Brain pericyte (primary cell): ENCODE data around the gene RFX7.

Source experiments
- DNase-seq: peaks from one replicate; pipeline ENCODE4 v3.0.0-alpha.2; 2012; ENCODE audit warnings: low read depth, low spot score

RFX7 gene

DNA sequence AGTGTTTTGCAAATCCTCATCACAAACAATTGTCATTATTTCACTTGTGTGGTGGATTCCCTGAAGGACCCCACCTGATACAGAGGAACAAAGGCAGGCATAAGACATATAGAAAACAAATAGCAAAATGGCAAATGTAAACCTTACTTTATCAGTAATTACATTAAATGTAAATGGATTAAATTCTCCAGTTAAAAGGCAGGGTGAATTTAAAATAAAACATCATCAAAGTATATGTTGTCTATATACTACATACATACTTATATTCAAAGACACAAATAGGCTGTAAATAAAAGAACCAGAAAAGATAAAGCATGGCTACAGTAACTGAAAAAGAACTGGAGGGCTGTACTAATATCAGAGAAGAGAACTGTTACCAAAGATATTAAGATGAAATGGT, 117.3 kb downstream of the RFX7 start:
- no peak for DNase-seq

DNA sequence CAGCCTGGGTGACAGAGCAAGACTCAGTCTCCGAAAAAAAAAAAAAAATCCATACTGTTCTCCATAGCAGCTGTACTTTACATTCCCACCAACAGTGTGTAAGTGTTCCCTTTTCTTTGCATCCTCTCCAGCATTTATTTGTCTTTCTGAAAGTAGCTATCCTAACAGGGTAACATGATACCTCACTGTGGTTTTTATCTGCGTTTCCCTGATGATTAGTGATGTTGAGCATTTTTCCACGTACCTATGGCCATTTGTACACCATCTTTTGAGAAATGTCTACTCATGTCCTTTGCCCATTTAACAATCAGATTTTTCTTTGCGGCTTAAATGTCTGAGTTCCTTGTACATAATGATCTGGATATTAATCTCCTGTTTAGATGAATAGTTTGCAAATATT, 119.3 kb downstream of the RFX7 start:
- no peak for DNase-seq

DNA sequence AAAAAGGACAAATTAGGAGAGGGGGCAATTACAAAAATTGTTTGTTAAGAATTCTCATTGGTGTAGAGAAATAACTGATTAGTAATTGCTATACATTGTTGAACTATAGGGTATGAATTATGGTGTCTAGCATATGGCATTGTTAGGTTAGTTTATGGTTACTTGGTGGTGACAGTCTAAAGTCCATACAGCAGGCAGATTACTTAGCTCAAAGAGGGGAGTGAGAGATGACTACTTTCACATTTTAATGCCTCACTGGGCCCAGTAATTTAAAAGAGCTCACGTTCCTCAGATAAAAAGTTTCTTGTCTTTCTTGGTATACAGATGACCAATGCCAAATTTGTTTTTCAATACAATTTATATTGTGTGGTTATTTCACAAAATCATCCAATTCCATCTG, 137.8 kb downstream of the RFX7 start:
- DNase-seq: no peak

DNA sequence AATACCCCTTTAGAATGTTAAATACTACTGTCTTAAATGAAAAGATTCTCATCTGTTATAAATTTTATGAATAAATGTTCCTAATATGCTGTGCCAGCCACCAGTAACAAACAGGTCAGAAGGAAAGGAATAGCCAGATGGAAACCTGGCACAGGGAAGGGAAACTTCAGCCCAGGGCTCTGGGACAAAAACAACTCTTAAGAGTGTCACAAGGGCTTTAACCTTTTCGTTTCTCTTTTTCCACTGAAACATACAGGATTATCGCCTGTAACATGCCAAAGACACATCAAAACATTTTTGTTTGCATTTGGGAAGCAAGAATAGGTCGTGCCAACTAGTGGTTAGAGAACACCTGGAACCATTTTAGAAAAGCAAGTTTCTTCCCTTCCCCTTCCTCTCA, 141.2 kb downstream of the RFX7 start:
- no peak for DNase-seq

DNA sequence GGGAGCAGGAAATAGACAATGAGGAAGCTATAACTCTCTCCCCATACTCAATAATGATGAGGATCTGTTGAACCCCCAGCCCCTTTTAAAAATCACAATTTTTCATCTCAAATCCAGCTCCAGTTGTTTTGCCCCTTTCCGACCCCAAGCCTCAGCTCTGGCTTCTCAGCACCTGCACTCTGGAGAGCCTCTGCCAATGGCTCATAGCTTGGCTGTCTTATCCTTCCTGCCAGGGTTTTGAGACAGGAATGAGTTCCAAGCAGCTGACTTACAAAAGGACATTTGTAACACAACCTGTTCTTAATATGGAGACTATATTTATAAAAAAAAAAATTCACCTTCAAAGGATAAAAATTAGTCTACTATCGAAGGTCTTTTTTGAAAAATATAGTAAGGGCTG, 144.4 kb downstream of the RFX7 start:
- DNase-seq: no peak

DNA sequence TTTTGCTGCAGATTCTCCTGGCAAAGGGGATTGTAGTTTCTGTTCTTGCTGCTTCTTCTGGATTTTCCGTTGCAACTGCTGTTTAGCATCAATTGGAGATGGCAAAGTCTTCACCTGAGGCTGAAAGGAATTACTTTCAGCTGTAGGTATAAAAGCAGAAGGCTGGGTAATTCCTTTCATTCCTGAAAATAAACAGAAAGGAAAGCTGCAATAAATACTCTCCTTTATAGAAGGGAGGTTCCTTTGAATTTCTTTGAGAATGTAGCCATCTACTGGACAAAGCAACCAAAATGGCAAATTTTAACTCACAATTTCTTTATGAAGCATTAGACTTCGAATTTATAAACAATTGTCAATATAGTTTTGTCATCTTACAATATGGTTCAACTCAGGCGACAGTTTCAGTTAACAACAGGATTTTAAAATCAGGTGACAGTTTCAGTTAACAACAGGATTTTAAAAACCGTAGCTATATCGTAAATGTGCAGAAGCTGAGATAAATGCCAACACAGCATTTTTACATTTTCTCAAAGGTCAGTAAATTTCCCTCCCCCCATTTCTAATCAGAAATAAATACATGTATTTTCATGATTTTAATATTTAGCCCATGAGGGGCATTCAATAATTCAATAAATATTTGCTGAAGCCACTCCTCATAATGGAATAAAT, 145.3 kb downstream of the RFX7 start:
- DNase-seq: no peak

DNA sequence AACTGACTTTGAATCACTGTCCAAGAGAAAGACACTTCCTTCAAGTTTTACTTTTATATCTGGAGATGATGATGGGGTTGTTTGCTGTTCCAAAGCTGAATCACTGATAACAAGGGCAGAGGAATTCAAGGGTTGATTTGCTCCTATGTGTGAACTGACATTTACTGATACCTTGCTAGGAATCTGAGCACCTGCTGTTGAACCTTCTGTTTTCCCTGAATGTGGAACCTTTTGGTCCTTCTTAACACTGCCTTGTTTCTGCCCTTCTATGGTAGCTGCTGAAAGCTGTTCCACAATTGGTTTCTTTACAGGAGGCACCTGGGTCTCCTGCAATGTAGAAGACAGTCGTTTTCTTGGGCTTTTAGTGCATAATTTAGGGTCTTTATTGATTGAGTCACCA, 148.3 kb downstream of the RFX7 start:
- no peak for DNase-seq

DNA sequence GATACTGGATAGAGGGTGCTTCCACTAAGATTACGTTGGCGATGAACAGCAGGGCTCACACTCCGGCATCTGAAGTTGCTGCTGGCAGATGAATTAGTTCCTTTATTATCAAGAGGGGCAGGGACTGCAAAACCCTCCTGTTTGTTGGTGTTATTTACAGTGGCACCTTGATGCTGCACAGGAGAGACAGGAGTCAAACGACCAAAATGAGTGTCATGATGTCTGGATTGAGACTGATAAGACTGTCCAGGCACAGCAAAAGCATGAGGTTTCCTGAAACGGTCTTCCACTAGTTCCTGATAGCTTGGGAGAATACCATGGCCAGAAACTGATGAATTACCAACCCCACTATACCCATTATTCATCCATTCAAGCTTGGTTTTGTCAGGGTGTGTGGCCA, 149.5 kb downstream of the RFX7 start:
- DNase-seq: no peak

DNA sequence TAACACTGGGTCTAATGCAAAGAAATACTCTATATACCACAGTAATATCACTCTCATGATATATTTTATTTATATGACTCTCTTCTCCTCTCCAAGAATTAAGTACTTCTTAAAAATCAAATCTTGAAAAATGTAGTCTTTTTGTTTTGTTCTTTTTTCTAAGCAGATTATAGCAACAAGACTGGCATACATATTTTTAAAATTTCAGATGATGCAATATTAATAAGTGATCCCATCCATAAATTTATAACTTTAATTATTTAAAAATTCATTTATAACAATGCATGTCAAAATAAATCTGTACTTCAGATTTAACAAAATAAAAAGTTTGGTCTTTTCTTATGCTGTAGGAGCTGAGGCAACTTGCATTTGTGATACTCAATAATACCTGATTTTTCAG, 155.3 kb downstream of the RFX7 start:
- no peak for DNase-seq

DNA sequence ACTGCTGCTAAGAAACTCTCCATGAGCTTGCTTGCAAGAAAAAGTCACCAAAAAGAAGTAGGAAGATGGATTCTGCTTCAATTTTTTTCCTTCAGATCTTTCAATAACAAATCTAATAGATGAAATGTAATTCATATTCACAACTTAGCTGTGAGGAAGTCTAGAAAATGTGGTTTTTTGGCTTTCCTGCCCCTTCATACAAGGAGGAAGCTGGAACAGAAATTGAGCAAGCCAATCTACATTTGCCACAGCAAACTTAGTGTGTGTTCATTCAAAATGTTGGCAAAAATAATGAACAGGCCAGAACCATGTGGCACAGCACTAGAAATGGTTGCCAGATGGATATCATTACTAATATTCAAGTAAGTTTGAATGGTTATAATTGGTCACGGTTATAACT, 157.1 kb downstream of the RFX7 start:
- DNase-seq: no peak

DNA sequence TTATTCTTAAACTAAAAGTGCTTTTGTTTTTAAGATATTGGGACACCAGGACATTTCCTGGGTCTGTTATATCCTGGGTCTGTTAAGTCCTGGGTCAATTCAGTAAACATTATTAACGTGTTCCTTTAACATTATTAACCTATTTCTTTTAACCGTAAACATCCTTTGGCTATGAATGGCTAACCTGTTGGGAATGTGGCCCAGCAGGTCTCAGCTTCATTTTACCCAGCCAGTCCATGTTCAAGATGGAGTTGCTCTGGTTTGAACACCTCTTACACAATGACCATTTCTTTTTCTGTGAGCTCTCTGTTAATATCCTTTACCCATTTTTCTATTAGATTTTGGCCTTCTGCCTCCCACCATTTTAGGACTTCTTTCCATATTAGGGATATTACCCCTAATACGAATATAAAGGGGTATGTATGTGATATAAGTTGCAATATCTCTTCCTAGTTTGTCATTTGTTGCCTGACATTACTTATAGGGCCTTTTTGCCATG, 161.4 kb downstream of the RFX7 start:
- DNase-seq: no peak

DNA sequence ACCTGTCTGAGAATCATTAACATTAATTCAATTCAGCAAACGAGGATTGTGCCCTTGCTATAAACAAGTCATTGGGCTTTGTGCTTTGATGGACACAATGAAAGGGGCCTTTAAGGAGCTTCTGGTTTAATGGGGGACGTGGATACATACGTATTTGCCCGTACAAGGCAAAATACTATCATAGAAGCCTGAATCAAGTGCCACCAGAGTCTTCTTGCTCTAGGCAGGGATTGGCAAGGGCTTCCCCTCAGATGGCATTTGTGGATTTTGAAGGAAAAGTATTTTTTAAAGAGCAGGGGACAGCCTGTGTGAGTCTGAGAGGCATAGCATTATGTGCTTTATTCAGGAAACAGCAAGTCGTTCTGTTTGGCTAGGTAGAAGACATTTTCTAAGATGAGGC, 166.6 kb downstream of the RFX7 start:
- DNase-seq: no peak

DNA sequence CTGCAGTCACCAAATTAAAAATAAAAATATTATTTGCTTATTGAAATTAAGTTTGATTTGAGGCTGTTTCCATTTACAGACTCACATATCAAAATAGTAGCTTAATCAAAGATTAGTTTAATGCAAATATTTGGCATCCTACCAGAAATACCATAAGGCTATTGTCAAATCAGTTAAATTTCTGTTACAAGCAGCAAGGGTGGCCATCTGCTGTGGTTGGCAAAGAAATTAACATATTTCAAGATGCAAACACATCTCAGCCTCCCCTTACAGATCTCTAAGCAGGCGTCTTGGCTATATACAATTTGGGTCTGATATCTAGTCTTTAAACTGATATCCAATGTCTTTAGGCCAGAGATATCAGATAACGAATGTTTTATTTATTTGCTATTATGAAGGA, 167.0 kb downstream of the RFX7 start:
- DNase-seq: no peak

DNA sequence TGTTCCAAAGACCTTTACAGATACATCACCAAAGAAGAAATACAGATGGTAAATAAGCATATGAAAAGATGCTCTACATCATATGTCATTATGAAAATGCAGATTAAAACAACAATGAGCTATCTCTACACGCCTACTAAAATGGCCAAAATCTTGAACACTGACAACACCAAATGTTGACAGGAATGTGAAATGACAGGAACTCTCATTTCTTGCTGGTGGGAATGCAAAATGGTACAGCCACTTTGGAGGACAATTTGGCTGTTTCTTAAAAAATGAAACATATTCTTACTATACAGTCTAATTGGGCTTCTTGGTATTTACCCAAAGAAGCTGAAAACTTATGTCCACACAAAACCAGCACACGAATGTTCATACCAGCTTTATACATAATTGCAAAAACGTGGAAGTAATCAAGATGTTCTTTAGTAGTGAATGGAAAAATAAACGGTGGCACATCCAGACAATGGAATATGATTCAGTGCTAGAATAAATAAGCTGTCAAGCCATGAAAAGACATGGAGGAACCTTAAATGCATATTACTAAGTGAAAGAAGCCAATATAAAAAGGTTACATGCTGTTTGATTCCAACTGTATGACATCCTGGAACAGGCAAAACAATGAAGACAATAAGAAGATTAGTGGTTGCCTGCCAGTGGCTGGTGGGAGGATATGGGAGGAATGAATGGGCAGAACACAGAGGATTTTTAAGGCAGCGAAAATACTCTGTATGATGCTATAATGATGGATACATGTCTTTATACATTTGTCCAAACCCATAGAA, 169.0 kb downstream of the RFX7 start:
- DNase-seq: no peak

DNA sequence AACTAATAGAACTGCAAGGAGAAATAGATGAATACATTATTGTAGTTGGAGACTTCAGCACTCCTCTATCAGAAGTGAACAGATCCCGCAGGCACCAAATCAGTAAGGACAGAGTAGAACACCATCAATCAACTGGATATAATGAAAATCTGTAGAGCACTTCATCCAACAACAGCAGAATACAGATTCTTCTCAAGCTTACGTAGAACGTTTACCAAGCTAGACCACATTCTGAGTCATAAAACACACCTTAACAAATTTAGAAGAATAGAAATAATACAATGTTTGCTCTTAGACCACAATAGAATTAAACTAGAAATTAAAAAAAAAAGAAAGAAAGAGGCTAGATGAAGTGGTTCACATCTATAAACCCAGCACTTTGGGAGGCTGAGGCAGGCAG, 179.5 kb downstream of the RFX7 start:
- no peak for DNase-seq

DNA sequence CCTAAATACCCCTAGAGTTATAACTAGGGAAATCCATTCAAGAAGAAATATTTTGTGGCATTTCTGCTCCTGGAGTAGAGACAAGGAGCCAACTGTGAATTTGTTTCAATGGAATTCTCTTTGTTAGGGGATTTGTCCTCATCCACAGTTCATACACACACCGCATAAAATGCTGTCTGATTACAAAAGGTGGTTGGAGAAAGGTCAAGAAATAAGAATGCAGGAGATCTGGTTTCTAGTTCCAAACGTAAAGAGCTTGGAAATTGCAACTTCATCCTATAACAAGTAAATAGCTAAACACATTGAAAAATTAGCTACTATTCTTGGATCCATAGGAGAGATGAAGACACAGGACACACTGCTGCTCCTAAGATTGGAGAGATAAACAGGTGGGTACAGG, 184.0 kb downstream of the RFX7 start:
- no peak for DNase-seq

DNA sequence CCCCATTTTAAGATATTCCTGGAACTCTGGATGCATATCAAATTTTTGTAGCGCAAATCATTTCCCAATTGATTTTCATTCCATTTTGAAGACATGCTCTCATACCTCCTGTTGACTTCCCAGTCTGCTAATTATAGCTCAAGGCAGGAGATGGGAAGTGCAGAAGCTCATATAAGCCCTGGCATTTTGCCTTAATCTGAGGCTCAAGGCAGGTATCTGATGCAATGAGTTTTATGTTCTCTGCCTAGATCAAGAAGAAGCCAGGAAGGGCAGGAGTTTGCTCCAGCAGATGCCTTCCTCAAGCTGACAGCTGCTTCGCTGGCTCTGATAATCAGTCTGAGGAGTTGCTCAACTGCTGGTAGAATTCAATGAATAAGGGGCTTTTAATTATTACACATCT, 184.7 kb downstream of the RFX7 start:
- no peak for DNase-seq

DNA sequence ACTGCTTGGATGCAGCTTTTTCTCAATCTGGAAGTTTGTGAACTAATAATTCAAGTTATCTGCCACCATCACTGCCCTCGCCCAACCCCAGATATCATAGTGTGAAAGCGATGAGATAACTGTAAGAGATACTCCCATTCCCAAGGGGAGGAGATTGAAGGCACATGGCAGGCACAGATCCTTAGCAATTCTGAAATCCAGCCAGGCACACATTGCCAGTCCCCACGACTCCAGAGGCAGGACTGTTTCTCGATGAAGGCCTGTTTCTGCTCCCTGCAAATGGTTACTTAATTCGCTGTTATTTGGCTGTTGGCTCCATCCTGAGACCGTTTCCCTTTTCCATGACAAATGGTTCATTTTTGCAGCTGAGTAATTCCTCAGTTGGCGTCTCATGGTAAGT, 187.1 kb downstream of the RFX7 start:
- DNase-seq: no peak

DNA sequence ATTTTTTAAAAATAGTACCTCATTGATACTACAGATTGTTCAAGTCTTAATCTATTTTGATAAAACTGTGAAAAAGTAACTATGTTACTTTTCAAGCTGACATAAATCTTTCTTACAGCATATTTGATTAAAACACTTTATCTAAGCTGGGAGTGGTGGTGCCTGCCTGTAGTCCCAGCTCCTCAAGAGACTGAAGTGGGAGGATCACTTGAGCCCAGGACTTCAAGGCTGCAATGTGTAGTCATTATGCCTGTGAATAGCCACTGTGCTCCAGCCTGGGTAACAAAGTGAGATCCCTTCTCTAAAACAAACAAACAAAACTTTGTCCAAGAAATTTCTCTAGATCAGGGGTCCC, 190.7 kb downstream of the RFX7 start:
- no peak for DNase-seq

DNA sequence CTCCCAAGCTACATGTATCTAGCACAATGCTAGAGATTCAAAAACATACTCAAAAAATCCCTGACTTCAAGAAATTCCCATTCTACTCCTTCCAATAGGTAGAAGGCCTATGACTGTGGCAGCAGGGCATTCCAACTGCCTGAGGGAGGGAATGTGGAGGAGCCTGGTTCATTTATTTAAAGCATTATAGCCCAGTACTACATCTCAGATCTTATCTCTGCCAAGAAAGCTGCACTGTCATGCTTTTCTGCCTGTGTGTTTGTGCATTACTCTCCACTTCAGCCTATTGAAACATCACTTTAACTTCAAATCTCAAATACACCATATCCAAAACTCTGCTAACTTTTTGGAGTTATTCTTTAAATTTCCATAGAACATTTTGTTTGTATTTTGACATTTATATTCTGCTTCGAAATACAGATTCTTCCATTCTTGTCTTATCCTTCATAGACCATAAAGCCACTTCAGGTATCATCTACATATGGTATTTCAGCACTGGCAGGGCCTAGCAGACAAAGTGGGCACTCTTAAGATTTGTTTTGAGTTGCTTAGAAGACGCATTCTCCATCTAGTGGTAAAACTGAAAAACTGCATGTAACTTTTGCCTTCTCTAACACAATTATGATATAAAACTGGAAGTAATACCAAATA, 191.2 kb downstream of the RFX7 start:
- DNase-seq: peak; percentile 6

DNA sequence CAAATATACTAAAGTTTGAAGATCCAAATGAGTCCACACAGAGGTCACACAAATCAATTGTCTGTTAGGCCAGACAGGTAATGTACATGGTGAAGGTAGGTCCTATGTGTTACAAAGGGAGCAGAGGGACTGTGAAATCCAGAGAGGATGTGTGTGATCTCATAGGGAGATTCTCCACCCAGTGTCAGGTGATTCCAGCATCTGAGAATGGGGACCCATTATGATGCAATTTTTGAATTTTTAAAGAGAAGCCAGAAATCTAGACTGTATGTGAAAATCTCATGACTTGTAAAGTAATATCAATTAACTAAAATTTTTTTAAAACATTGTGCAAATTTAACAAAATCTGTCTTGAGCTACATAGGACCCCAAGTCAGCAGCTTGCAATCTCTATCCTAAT, 192.0 kb downstream of the RFX7 start:
- DNase-seq: no peak

DNA sequence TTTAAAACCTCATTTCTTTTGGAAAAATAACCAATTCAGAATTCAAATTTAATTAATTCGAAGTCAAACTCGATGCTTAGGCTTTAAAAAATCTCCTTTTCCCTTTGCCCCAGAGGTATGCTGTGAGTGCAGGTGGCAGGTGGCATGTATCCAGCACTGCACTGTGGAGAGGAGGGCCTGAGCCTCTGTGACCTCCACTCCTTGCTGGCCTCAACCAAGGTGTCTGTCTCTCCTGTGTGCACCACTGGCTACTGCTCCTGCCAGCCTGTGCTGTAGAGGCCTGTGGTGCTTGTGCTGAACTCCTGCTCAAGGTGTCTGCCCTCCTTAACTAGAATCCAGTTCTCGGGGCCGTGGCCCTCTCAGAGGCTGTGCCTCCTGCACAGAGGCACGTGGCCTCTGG, 194.1 kb downstream of the RFX7 start:
- DNase-seq: no peak

DNA sequence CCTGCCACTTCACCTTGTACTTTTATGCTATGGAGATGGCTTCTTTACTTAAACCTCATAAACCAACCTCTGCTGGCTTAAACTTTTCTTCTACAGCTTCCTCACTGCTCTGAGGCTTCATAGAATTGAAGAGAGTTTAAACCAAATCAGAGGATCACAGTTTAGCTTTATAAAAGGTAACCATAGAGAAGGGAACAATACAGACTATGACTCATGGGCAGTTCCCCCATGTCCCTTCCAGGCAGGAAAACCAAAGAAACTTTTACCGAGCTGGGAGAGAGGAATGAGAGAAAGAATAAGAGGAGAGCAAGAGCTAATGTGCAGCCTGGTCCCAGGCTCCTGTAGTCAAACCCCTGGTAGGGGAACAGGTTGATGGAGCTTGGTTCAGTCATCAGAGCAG, 196.3 kb downstream of the RFX7 start:
- no peak for DNase-seq
